Esophagus mucosa (tissue), 1 donor: ENCODE data around the gene ITK. TPM values are rescaled to one million over a fixed set of nuclear protein-coding genes. Genes with fewer than 3 reads are reported as not detected.

Source experiments
- total RNA-seq: library from RNA; stranded (reverse); gene quantifications from one replicate; pipeline ENCODE4 v1.2.4, GENCODE V29; 2023
- donor health status: DM: yes; HTN: yes; CAD: no.

Gene ITK
- total RNA-seq, 1 donor from 2014 or later = 0.40 TPM

Other genes with a start within 250 kb of the ITK start
- gene TIMD4, start 217.6 kb upstream of the ITK start, total RNA-seq = 0.20 TPM
- gene HAVCR1, start 121.7 kb upstream of the ITK start, total RNA-seq = not detected
- 0.88 TPM for gene HAVCR2, start 71.8 kb upstream of the ITK start, total RNA-seq
- gene MED7, start 38.0 kb upstream of the ITK start, total RNA-seq = 6.4 TPM
- not detected for gene GARIN3, start 14.6 kb upstream of the ITK start, total RNA-seq
- 2.1 TPM for gene CYFIP2, start 85.3 kb downstream of the ITK start, total RNA-seq